Effector CD8-positive, alpha-beta T cell (primary cell): ENCODE data around the gene SLC27A2.

Experiments used
- DNase-seq: peaks from one replicate; lab custom pipeline; 2025; lab: John Stamatoyannopoulos, UW

Gene SLC27A2

GRCh38 chr15:50241684-50242450 lies 59.9 kb downstream of the SLC27A2 start:
- no peak for DNase-seq

DNA sequence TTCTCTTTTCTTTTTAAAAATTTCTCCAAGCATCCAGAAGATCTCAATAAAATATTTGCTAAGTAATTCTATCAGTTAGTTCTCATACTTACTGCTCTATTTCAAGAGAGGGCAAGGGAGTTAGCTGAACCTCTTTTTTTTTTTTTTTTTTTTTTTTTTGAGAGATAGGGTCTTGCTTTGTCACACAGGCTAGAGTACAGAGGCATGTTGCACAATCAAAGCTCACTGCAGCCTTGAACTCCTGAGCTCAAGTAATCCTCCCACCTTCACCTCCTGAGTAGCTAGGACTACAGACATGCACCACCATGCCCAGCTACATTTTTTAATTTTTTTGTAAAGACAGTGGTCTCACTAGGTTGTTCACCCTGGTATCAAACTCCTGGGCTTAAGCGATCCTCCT lies 62.2 kb downstream of the SLC27A2 start:
- DNase-seq = no peak

GRCh38 chr15:50244959-50245624 lies 63.1 kb downstream of the SLC27A2 start:
- DNase-seq = no peak

- no peak for DNase-seq
Observed at GRCh38 chr15:50246631-50247030, 64.6 kb downstream of the SLC27A2 start.

GRCh38 chr15:50247819-50248655 lies 66.0 kb downstream of the SLC27A2 start:
- no peak for DNase-seq

- no peak for DNase-seq
Observed at GRCh38 chr15:50248994-50249582, 67.1 kb downstream of the SLC27A2 start.

DNA sequence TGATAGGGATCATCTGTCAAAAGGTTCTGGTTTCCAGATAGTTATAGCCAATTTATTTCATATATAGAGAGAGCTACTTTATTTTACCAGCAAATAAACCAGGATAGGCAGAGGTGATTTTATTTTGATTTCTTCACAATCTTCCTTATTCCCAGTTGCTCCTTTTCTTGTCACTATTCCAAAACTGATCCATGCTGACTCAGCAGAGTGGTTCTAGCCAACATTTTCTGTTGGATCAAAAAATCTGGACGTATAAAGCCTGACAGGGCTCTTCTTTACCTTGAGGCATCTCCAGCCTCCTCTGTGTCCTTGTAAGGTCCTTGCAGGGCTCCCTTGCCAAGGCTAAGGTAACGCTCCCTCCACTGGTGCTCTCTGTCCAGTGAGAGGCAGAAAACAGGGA lies 67.7 kb downstream of the SLC27A2 start:
- no peak for DNase-seq

DNA sequence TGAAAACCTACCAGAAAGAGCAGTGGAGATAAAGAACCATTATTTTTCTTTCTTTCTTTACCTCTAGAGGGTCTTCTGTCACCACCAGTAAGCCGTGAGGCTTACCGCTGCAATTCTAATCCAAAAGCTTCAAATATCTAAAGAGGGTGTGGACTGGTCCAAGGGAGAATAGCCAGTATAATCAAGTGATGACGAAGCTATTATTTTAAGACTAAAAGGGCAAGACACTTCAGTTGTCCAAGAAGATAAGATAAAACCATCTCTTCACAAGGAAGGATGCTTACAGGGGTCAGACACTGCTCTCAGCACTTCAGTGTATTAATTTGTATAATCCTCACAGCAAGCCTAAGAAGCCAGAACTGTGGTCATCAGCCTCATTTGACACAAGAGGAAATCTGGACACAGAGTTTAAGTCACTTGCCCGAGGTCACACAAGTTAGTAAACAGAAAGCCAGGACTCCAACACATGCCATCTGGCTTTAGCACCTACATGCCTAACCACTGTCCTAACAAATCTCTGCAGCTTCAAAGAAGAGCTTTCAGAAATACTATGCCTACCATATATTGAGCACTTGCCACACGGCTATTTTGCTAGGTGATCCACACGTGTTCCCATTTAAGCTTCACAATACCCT lies 68.9 kb downstream of the SLC27A2 start:
- no peak for DNase-seq

- no peak for DNase-seq
Observed at GRCh38 chr15:50251638-50252182, 69.7 kb downstream of the SLC27A2 start.

DNA sequence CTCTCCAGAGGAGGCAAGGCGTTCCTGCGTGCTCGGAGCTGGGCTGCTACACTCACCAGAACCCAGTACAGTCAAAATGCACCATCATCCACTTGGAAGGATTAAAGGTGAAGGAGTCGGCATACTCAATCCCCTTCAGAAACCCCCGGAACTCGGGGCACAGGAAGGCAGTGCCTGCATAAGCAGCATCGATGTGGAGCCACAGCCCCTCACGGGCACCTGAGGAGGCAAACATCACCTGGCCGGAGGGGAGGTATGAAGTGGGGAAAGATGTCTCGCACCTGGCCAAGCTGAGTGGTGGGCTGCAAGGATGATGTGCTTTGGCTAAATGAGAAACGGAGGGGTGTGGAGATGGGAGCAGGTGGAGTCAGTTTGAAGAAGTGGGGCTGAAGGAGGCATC lies 70.6 kb downstream of the SLC27A2 start:
- DNase-seq = no peak

- no peak for DNase-seq
Observed at GRCh38 chr15:50256188-50257041, 74.4 kb downstream of the SLC27A2 start.

DNA sequence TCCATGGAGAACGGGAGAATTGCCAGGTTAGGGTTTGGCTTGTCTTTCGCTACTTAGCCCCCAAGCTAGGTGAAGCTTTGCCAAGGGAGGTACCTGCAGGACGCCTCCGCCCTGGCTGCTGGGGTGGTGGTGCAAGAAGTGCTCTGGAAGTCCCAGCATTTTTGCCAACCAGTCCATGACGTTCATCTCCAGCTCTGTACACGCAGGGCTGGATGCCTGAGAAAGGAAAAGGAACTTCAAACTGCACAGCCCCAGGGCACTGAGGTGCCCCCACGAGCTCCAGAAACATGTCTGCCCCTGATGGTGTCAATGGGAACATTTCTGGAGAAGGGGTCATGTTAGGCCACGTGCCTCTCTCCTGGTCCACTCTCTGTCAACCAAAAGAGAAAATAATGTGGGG lies 75.3 kb downstream of the SLC27A2 start:
- DNase-seq = no peak

GRCh38 chr15:50257924-50258323 lies 75.9 kb downstream of the SLC27A2 start:
- no peak for DNase-seq

DNA sequence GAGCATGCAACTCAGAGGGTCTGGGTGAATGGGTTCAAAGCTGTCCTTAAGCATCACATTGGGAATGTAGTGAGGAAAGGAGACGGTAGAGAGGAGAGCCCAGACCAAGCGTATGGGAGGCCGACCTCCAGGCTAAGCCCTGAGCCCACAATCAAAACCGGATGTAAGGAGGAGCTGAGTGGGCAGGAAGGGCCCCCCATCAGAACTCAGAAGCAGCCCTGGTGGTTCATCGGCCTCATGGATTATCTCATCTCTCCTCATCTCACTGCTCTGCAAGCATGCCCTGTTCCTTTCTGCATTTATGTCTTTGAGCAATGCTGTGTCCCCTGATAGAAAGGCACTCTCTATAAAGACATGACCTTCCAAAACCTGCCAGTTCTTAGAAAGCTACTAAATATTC lies 77.3 kb downstream of the SLC27A2 start:
- DNase-seq = no peak

GRCh38 chr15:50260969-50261496 lies 79.0 kb downstream of the SLC27A2 start:
- no peak for DNase-seq

GRCh38 chr15:50261981-50262380 lies 80.0 kb downstream of the SLC27A2 start:
- no peak for DNase-seq

DNA sequence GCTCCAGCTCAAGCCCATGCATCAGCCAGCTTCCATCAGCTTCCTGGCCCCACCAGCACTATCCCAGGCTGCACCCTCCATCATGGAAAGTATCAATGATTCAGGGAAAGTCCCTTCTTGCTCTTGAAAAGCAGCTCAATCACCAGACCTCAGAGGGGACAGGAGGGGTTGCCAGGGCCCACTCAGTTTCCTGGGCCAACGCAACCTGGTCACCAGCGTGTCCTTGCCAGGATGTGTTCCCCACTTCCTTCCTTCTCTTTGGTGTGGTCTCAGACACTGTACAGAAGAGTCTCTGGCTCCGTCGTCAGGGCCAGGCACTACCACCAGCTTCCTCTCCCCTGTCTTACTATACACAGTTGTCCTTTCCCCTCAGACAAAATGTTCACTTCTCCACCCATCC lies 80.5 kb downstream of the SLC27A2 start:
- DNase-seq = no peak

DNA sequence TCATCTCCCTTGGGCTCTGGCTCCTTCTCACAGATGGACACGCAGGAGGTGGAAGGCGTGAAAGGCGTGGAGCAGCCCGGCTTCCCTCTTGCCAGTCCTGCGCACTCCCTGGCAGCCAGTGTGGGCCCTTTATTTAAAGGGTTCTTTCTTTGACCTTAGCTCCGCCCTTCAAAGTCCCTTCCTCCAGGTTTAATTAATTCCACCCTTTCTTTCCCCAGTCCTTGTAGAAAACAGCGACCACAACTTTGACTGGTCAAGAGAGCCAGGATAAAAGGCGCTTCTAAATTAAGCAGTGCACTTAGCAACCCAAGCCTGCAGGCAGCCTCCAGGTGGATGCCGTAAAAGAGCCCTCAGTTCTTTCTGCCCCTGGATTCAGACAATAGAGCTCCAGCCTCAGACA lies 83.6 kb downstream of the SLC27A2 start, which contains the start of gene HDC:
Gene HDC, minus strand, starts transcription at position 107 of the 400 bp plus-strand sequence. Its CDS starts 103 bp downstream, at position 4.
- no peak for DNase-seq

DNA sequence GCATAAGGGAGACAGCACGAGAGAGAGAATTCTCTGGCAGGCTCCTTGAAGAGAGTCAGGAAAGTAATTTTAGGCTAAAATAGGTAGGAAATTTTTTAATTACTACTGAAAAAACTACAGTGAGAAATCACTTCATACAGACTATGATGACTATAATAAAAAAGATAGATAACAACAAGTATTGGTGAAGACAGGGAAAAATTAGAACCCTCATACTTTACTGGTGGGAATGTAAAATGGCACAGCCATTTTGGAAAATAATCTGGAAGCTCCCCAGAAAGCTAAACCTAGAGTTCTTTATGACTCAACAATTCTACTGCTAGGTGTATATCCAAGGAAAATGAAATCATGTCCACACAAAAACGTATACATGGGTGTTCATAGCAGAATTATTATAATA lies 85.6 kb downstream of the SLC27A2 start:
- DNase-seq = no peak

DNA sequence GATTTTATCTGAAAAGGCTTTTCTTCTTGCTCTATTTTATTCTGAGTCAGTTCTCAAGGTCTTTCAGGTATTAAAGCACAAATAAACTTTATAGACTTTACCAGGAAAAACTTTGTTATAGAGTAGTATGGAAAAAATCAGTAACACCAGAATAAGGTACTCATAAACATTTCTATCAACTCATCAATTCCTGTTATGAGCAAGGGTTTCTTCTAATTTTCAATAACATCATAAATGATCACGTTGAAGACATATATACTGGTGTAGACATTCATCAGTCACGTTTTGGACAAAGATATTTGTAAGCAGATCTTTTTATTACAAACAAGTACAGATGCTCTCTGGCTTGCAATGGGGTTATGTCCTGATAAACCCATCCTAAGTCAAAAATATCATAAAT lies 93.1 kb downstream of the SLC27A2 start:
- DNase-seq = no peak
